ENCODE measurements around the gene C16orf78. TPM values are rescaled to one million over a fixed set of nuclear protein-coding genes. Genes with fewer than 3 reads are reported as not detected.

C16orf78 gene
- total and polyA plus RNA-seq, 2 of the 4 experiments (the other 2 are of a cell fraction) = not detected

DNA sequence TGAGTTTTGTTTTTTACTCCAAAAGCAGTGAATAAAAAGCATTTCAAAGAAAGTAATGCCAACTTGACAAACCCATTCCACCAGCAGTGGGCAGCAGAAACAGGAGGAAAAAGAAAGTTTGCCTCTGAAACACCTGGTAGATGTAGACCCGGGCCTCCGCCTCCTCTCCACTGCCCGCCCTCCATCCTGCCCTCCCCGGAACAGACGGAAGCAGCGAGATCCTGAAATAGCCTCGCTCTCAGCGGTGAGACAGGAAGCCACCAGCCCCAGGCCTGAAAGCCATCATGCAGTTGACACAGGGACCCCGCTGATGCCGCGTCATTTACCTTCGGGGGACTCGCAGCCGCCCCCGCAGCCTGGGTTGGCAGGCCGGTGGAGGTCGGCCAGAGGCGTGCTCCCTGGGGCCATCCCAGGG lies 67.8 kb downstream of the C16orf78 start:
- H3K27me3 ChIP-seq (ENCODE audit: control insufficient read depth, insufficient read depth, low read length) = peaks cover 3% of the 10 kb centered on the region; the same call in 1 of the 2 replicates
- in situ Hi-C loops (cut with MboI; ENCODE audit: low sequenced_read_pairs) (no loop called here), dilution Hi-C loops (cut with HindIII; ENCODE audit: low sequenced_read_pairs, unreplicated experiment) (no loop called here), intact Hi-C loops (cut with micrococcal nuclease) (no loop called here)
- CTCF ChIA-PET = no interaction called here
- ATAC-seq (ENCODE audit: low read depth) = no peak
- no peak overlapping the region for H3K18ac ChIP-seq (ENCODE audit: low read depth, low read length)
- POLR2A ChIA-PET (ENCODE audit: unreplicated experiment) = no interaction called here
- no peak overlapping the region for H2BK5ac ChIP-seq (ENCODE audit: low read depth, low read length, poor library complexity, severe bottlenecking)
- BruUV-seq (replicated peaks) = no TSS peak
- H3K9ac ChIP-seq (ENCODE audit: low read depth, low read length) = no peak overlapping the region
- no peak for DNase-seq
- no peak overlapping the region for H2BK120ac ChIP-seq (ENCODE audit: low read depth, low read length)
- 37% methylated on average over 7 of the region's 18 CpGs; no CpG with 5 or more reads in 1 of the 2 experiments for WGBS, 2 experiments (ENCODE audit: extremely low coverage in 2 of 2, insufficient read length in 1 of 2)
- H2AK9ac ChIP-seq (replicated peaks; ENCODE audit: low read depth, low read length, poor library complexity) = no peak overlapping the region
- H3K9me3 ChIP-seq (ENCODE audit: control insufficient read depth, insufficient read depth, low read length) = no peaks in the 10 kb centered on the region
- no peak overlapping the region for H4K5ac ChIP-seq (ENCODE audit: low read depth, low read length)
- no peak overlapping the region for H3K27ac ChIP-seq (ENCODE audit: insufficient read depth, low read length)
- no peaks in the 10 kb centered on the region for H3K9me1 ChIP-seq (ENCODE audit: insufficient read depth, low read length)
- no peak overlapping the region for H3K4me2 ChIP-seq (ENCODE audit: low read depth, low read length)
- no peak overlapping the region for H3K4ac ChIP-seq (ENCODE audit: low read depth, low read length)
- no peaks in the 10 kb centered on the region for H4K20me1 ChIP-seq (ENCODE audit: insufficient read depth, low read length)
- no peak overlapping the region for H3K4me3 ChIP-seq (ENCODE audit: insufficient read depth, low read depth, low read length)
- H3K23ac ChIP-seq (ENCODE audit: low read depth, low read length) = no peak overlapping the region
- H2BK20ac ChIP-seq (ENCODE audit: low read depth, low read length) = no peak overlapping the region
- no peak overlapping the region for H2AK5ac ChIP-seq (ENCODE audit: low read depth, low read length)
- no peak overlapping the region for H2AFZ ChIP-seq (replicated peaks; ENCODE audit: low read length, poor library complexity)
- no peak for TF ChIP-seq FOS (IDR thresholded peaks at IDR 0.05; ENCODE audit: low read depth, low read length)
- TF ChIP-seq RAD21 (IDR thresholded peaks at IDR 0.05; ENCODE audit: low read length) = no peak
- TF ChIP-seq MXI1 (IDR thresholded peaks at IDR 0.05; ENCODE audit: borderline replicate concordance, low read depth, low read length) = no peak
- no peak overlapping the region for H3K14ac ChIP-seq (replicated peaks; ENCODE audit: low read depth, low read length)
- H2BK15ac ChIP-seq (ENCODE audit: low read depth, low read length) = no peak overlapping the region
- no peak overlapping the region for H3K56ac ChIP-seq (ENCODE audit: extremely low read depth, insufficient read depth, low read length)
- H3K4me1 ChIP-seq (ENCODE audit: control insufficient read depth, insufficient read depth, low read length) = no peaks in the 10 kb centered on the region
- no peaks in the 10 kb centered on the region for H3K79me1 ChIP-seq (ENCODE audit: low read depth in 1 of 2, low read length in 2 of 2)
- H4K91ac ChIP-seq (ENCODE audit: insufficient read depth, low read depth, low read length) = no peak overlapping the region
- H3K36me3 ChIP-seq (ENCODE audit: control insufficient read depth, insufficient read depth, low read length) = no peaks in the 10 kb centered on the region
- no peak overlapping the region for H4K8ac ChIP-seq (ENCODE audit: low read depth in 2 of 2, low read length in 2 of 2)
